ENCODE measurements around the gene APOL2.

APOL2 gene

DNA sequence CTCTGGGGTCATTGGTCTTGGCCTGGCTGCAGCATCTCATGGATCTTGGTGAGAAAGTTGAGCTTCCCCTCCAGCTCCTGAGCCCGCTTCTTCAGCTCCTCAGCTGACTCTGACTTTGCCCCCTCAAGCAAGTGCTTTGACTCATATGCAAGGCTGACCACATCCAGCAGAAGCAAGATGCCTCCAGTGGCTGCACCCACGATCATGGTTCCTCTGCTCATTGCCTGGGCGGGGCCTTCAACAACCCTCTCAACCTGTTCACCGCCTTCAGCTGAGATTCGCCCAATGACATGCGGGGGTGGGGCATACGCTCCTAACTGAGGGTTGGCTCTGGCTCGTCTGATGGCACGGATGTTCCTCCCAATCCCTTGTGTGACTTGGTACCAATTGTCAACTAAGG lies 11.9 kb downstream of the APOL2 start:
- TF ChIP-seq SIN3A (IDR thresholded peaks at IDR 0.05; ENCODE audit: borderline replicate concordance, insufficient read depth, low read length) (no peak), TAF1 (IDR thresholded peaks at IDR 0.05; ENCODE audit: borderline replicate concordance, insufficient read depth, low read length) (no peak), POLR2AphosphoS5 (IDR thresholded peaks at IDR 0.05; ENCODE audit: low read depth, low read length) (no peak), FOXP2 (optimal IDR thresholded peaks at IDR 0.05; ENCODE audit: borderline replicate concordance, extremely low read depth, extremely low read length, insufficient read depth) (no peak)
- TF ChIP-seq, protein P1, sequence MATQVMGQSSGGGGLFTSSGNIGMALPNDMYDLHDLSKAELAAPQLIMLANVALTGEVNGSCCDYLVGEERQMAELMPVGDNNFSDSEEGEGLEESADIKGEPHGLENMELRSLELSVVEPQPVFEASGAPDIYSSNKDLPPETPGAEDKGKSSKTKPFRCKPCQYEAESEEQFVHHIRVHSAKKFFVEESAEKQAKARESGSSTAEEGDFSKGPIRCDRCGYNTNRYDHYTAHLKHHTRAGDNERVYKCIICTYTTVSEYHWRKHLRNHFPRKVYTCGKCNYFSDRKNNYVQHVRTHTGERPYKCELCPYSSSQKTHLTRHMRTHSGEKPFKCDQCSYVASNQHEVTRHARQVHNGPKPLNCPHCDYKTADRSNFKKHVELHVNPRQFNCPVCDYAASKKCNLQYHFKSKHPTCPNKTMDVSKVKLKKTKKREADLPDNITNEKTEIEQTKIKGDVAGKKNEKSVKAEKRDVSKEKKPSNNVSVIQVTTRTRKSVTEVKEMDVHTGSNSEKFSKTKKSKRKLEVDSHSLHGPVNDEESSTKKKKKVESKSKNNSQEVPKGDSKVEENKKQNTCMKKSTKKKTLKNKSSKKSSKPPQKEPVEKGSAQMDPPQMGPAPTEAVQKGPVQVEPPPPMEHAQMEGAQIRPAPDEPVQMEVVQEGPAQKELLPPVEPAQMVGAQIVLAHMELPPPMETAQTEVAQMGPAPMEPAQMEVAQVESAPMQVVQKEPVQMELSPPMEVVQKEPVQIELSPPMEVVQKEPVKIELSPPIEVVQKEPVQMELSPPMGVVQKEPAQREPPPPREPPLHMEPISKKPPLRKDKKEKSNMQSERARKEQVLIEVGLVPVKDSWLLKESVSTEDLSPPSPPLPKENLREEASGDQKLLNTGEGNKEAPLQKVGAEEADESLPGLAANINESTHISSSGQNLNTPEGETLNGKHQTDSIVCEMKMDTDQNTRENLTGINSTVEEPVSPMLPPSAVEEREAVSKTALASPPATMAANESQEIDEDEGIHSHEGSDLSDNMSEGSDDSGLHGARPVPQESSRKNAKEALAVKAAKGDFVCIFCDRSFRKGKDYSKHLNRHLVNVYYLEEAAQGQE (IDR thresholded peaks at IDR 0.05; ENCODE audit: insufficient read depth in 1 of 2, low read depth in 2 of 2, low read length in 2 of 2) = no peak

DNA sequence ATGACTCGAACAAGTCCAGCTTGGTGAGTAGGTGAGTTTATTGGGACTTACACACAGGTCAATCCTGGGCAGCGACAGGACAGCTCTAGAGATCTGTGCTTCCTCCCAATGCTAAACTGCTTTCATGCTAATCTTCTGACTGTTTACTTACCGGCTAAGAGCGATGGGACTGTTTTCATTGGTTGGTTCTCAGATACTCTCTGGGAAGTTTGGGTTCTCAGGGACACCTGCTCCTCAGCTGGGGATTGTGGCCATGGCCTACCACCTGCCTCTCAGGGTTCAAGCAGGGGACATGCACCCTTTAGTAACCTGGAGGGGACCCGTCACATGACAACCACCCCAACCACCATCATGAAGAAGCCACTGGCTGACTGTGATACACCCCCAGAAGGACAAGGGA lies 13.1 kb downstream of the APOL2 start:
- TF ChIP-seq, protein P1 (IDR thresholded peaks at IDR 0.05; ENCODE audit: insufficient read depth in 1 of 2, low read depth in 2 of 2, low read length in 2 of 2) = no peak
- TF ChIP-seq SIN3A (IDR thresholded peaks at IDR 0.05; ENCODE audit: borderline replicate concordance, insufficient read depth, low read length) = no peak
- TF ChIP-seq POLR2AphosphoS5 (IDR thresholded peaks at IDR 0.05; ENCODE audit: low read depth, low read length) = no peak
- no peak for TF ChIP-seq TAF1 (IDR thresholded peaks at IDR 0.05; ENCODE audit: borderline replicate concordance, insufficient read depth, low read length)
- TF ChIP-seq FOXP2 (optimal IDR thresholded peaks at IDR 0.05; ENCODE audit: borderline replicate concordance, extremely low read depth, extremely low read length, insufficient read depth) = no peak

- TF ChIP-seq FOXP2 (optimal IDR thresholded peaks at IDR 0.05; ENCODE audit: borderline replicate concordance, extremely low read depth, extremely low read length, insufficient read depth) (no peak), TAF1 (IDR thresholded peaks at IDR 0.05; ENCODE audit: borderline replicate concordance, insufficient read depth, low read length) (no peak), POLR2AphosphoS5 (IDR thresholded peaks at IDR 0.05; ENCODE audit: low read depth, low read length) (no peak), SIN3A (IDR thresholded peaks at IDR 0.05; ENCODE audit: borderline replicate concordance, insufficient read depth, low read length) (no peak)
- TF ChIP-seq, protein P1 (IDR thresholded peaks at IDR 0.05; ENCODE audit: insufficient read depth in 1 of 2, low read depth in 2 of 2, low read length in 2 of 2) = no peak
Measured at GRCh38 chr22:36225333-36225922, 13.9 kb downstream of the APOL2 start.

GRCh38 chr22:36224245-36224644 lies 15.1 kb downstream of the APOL2 start:
- TF ChIP-seq, protein P1 (IDR thresholded peaks at IDR 0.05; ENCODE audit: insufficient read depth in 1 of 2, low read depth in 2 of 2, low read length in 2 of 2) = no peak
- no peak for TF ChIP-seq POLR2AphosphoS5 (IDR thresholded peaks at IDR 0.05; ENCODE audit: low read depth, low read length)
- TF ChIP-seq SIN3A (IDR thresholded peaks at IDR 0.05; ENCODE audit: borderline replicate concordance, insufficient read depth, low read length) = no peak
- no peak for TF ChIP-seq TAF1 (IDR thresholded peaks at IDR 0.05; ENCODE audit: borderline replicate concordance, insufficient read depth, low read length)
- no peak for TF ChIP-seq FOXP2 (optimal IDR thresholded peaks at IDR 0.05; ENCODE audit: borderline replicate concordance, extremely low read depth, extremely low read length, insufficient read depth)

Data from PFSK-1 (cell line).